Dendritic cell treated with granulocyte-macrophage colony-stimulating factor and Interleukin-4, amounts not matched to agents 40 ng/mL and 50 ng/mL, for 4 days (primary cell): ENCODE results near the gene MRPS2.

Experiments
- H3K27ac Mint-ChIP-seq: one replicate; pipeline ENCODE4 v1.8.0; 2022; ENCODE audit warnings: mild to moderate bottlenecking, mixed read lengths
- H3K27me3 Mint-ChIP-seq: one replicate; pipeline ENCODE4 v1.8.0; 2022; ENCODE audit warnings: mild to moderate bottlenecking, mixed read lengths
- H3K36me3 Mint-ChIP-seq: one replicate; pipeline ENCODE4 v1.8.0; 2022; ENCODE audit warnings: low read depth, mixed read lengths
- H3K4me1 Mint-ChIP-seq: one replicate; pipeline ENCODE4 v1.8.0; 2022; ENCODE audit warnings: low read depth, mixed read lengths
- H3K4me3 Mint-ChIP-seq: one replicate; pipeline ENCODE4 v1.8.0; 2022; ENCODE audit warnings: mild to moderate bottlenecking, moderate library complexity, mixed read lengths
- H3K9me3 Mint-ChIP-seq: one replicate; pipeline ENCODE4 v1.8.0; 2022; ENCODE audit warnings: mixed read lengths
- intact Hi-C: fragments of 100-400 bp; cut with micrococcal nuclease; formaldehyde crosslinking; loops from one replicate; pipeline ENCODE4 v1.15.0; 2022

Gene MRPS2

DNA sequence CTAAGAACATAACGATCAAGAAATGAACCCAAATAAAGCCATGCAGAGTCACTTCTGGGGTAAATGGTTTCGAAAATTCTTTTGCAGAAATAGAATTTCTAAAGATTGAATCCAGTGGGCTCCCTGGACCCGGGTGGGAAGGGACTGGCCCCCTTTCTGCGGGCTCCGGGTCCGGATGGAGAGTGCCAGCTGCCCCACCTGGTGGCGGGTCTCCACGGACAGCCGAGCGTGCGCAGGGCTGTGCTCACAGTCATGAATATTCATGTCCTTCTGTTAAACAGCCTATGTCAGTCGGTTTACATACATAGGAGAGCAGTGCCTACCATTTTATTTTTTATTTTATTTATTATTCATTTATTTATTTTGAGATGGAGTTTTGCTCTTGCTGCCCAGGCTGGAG lies 25.6 kb upstream of the MRPS2 start:
- H3K4me3 Mint-ChIP-seq, result no peak overlapping the region
- peaks cover 5% of the 10 kb centered on the region for H3K4me1 Mint-ChIP-seq
- H3K9me3 Mint-ChIP-seq, result no peaks in the 10 kb centered on the region
- intact Hi-C loops, result no loop called here
- H3K27ac Mint-ChIP-seq, result no peak overlapping the region
- no peaks in the 10 kb centered on the region for H3K36me3 Mint-ChIP-seq
- peaks cover 29% of the 10 kb centered on the region for H3K27me3 Mint-ChIP-seq

DNA sequence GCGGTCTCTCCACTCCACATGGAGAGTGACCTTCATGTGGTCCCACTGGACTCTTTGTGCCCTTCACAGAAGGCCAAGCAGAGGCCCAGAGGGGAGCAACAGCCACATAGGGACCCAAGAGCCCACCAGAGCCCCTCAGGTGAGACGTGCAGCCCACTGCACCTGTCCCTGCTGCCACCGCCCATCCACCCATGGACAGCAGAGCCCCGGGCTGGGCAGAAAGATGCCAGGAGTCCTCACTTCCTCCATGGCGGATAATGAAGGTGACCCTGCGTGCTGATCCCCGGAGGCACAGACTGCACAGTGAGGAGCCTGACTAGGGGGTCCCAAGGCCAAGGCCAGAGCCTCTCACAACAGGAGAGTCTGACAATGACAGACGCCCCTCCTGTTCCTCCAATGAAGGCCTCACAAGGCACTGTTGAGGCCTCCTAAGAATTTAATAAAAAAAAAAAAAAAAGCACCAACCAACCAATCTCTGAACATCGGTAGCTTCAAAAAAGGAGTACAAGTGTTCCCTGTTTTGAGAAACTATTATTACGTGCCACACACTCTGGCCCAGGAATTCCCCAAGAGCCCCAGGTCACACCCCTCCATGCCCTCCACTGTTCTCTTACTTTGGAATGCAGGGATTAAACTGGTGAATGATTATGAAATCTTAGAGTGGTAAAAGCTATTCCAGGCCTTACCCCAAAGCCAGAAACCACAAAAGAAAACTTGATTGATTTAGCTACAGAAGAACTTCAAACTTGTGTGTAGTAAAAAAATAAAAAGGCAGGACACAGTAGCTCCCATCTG lies 23.7 kb upstream of the MRPS2 start:
- intact Hi-C loops, result no loop called here
- peaks cover 12% of the 10 kb centered on the region for H3K4me1 Mint-ChIP-seq
- no peaks in the 10 kb centered on the region for H3K36me3 Mint-ChIP-seq
- H3K4me3 Mint-ChIP-seq, result no peak overlapping the region
- H3K27ac Mint-ChIP-seq, result no peak overlapping the region
- peaks cover 33% of the 10 kb centered on the region for H3K27me3 Mint-ChIP-seq
- H3K9me3 Mint-ChIP-seq, result no peaks in the 10 kb centered on the region

DNA sequence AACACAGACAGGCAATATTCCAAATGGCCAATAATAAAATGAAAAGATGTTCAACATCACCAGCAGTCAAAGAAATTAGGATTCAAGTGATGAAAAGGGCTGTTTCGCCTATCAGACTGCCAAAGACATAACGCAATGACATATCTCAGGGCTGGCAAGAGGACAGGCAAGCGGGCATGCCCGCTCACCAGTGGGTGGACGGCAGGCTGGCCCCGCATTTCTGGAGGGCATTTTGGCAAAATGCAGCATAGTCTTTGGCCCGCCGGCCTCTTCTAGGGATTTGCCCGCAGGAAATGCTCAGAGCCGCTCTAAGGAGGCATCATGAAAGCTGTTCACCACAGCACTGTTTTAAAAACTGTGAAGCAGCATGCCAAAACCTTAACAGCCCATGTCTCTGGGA lies 22.3 kb upstream of the MRPS2 start:
- intact Hi-C loops, result no loop called here
- Mint-ChIP-seq H3K4me3 (no peak overlapping the region), H3K4me1 (peaks cover 12% of the 10 kb centered on the region), H3K9me3 (no peaks in the 10 kb centered on the region), H3K27ac (peak overlapping the region; percentile 85), H3K27me3 (peaks cover 32% of the 10 kb centered on the region), H3K36me3 (peaks cover 5% of the 10 kb centered on the region)

DNA sequence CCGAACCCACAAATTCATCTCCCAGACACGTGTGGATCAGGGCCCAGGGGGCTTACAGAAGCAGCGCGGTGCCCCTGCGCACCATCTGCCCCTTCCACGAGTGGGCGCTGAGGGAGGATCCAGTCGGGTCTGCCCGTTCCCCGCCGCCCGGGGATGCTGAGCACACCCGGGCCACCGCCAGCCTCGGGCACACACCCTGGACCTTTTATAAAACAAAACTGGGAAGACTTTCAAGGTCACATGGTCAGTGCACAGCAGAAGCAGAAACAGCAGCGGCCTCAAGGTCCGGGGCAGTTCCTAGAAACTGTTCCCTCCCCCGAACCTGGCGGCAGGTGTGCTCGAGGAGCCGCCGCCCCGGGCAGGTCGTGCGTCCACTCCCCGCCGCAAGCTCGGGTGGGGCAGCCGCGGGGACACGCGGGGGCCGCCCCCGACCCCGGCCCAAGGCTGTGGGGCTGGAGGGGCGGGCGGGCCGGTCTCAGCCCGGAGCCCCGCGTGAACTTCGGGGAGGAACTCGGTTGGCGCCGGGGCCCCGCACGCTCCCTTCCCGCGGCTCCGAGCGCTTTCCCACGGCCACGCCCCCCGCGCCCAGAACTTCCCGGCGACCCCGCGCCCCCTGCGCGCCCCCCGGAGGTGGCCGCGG lies 21.5 kb upstream of the MRPS2 start:
- peak overlapping the region; percentile 85 for H3K27ac Mint-ChIP-seq
- no peaks in the 10 kb centered on the region for H3K9me3 Mint-ChIP-seq
- H3K36me3 Mint-ChIP-seq, result peaks cover 12% of the 10 kb centered on the region
- peaks cover 12% of the 10 kb centered on the region for H3K4me1 Mint-ChIP-seq
- peaks cover 31% of the 10 kb centered on the region for H3K27me3 Mint-ChIP-seq
- intact Hi-C loops, result no loop called here
- peak overlapping the region; percentile 91 for H3K4me3 Mint-ChIP-seq

DNA sequence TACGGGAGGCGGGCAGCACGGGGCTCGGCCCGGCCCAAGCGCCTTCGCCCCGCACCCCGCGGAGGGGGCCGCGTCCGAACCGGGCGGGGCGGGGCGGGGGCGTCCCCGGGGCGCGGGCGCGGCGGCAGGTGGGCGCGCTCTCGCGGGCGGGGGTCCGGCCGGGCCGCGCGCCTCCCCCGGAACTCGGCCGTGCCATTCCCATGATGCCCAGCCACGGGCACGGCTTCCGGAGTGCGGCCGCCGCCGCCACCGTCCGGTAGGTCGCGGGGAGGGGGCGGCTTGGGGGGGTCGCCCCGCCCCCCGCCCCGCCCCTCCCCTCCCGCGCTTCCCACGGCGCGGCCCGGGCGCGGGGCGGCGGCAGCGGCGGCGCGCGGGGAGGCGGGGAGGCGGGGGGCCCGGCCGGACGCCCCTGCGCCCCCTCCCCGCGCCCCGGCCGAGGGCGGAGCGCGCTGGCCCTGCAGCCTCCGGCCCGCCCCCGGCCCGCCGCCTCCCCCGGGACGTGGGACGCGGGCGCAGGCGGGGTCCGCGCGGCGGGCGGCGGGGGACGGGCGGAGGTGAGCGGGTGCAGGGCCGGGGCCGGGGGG lies 20.9 kb upstream of the MRPS2 start, which contains the start of gene PPP1R26:
Gene PPP1R26, plus strand, starts transcription at position 314 of the 584 bp plus-strand sequence. CDS start 4,729 bp downstream, outside the sequence.
- peak within 1 kb of the TSS; percentile 91 for H3K4me3 Mint-ChIP-seq
- H3K9me3 Mint-ChIP-seq, result no peaks in the 10 kb centered on the region
- peaks cover 12% of the 10 kb centered on the region for H3K4me1 Mint-ChIP-seq
- H3K36me3 Mint-ChIP-seq, result peaks cover 19% of the 10 kb centered on the region
- peaks cover 27% of the 10 kb centered on the region for H3K27me3 Mint-ChIP-seq
- H3K27ac Mint-ChIP-seq, result peak within 1 kb of the TSS; percentile 85
- intact Hi-C loops, result no loop called here

DNA sequence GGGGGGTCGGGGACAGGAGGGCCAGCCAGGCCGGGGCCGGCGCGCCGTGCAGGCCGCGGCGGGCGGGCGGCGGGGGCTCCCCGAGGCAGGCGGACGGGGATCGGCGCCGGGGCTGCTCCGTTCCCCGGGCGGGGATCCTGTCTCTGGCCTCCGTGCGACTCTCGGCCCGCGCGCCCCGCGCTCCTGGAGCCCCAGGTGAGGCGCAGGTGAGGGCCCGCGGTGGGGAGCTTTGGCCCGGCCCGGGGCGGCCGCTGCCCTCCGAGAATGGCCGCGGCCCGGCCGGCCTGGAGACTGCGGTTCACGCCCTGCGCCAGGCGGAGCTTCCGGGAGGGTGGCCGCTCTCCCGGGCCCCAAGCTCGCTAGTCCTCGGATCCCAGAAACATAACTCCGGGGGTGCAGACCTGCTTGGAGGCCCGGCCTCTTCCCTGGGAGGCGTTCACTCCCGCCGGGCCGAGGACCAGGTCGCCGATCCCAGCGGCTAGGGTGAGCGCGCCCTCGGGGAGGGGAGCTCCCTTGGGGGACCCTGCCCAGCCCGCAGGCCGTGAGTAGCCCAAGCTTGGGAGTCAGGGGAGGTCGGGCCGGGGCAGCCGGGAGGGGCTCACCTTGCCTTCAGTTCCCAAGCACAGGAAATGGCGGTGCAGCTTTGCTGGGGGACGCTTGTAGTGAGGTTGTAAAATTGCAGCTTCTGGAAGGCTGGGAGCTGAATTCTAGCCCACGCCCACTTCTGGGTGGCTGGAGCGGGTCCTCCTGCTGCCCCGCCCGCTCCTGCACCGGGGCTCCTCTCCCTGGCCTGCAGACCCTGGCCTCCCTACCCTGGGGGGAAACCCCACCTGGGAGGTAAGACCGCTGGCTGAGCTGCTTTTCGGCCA lies 20.2 kb upstream of the MRPS2 start:
- H3K36me3 Mint-ChIP-seq, result peaks cover 26% of the 10 kb centered on the region
- H3K9me3 Mint-ChIP-seq, result no peaks in the 10 kb centered on the region
- H3K27me3 Mint-ChIP-seq, result peaks cover 27% of the 10 kb centered on the region
- H3K27ac Mint-ChIP-seq, result no peak overlapping the region
- peak overlapping the region; percentile 82 for H3K4me3 Mint-ChIP-seq
- H3K4me1 Mint-ChIP-seq, result peaks cover 12% of the 10 kb centered on the region
- intact Hi-C loops, result no loop called here

DNA sequence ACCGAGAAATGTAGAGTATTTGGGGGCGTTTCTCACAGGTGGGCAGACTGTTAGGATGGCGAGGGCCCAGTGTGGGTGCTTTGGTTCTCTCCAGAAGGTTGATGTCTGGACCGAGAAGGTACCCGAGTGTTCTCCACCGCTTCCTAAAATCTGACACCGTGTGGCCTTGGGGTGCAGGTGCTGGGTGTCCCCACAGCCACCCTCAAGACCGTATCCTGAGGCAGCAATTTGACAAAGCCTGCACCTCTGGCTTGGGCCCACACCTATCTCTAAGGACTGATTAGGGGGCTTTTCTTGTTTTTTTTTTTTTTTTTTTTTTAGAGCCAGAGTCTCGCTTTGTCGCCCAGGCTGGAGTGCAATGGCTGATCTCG lies 19.6 kb upstream of the MRPS2 start:
- intact Hi-C loops, result no loop called here
- Mint-ChIP-seq H3K27me3 (peaks cover 21% of the 10 kb centered on the region), H3K36me3 (peaks cover 32% of the 10 kb centered on the region), H3K4me1 (peaks cover 12% of the 10 kb centered on the region), H3K27ac (no peak overlapping the region), H3K4me3 (peak overlapping the region; percentile 82), H3K9me3 (no peaks in the 10 kb centered on the region)

DNA sequence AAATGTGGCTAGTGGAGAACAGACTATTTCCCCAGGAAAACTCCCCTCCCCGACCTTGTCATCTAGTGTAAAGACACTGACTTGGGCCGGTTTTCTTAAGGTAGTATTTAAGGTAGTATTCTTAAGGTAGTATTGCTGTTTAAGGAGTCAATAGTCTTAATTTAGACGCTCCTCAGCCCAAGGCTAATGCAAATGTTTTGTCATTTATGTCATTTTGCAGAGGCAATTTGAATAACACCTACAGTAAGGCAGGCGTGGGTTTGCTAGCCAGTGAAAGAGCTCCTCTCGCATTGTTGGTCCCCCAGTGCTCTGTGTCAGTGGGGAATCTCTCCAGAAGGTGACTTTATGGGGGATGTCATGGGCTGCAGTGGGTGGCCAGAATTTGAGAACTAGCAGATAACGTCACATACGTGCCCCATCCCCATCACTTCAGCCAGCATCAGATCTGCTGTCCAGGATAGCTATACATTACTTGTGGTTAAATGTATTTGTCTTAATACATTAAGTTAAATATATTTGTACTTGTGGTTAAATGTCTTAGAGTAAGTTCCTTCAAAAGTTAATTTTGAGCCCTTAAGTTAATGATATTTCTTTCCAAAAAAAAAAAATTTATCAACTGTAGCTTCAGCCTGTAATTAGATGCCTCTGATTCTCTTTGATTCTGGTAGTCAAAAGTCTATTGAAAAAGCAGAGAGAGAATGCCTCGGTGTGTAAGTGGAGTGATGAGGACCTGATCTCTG lies 18.3 kb upstream of the MRPS2 start:
- H3K4me3 Mint-ChIP-seq, result no peak overlapping the region
- H3K27ac Mint-ChIP-seq, result no peak overlapping the region
- peaks cover 12% of the 10 kb centered on the region for H3K4me1 Mint-ChIP-seq
- peaks cover 45% of the 10 kb centered on the region for H3K36me3 Mint-ChIP-seq
- no peaks in the 10 kb centered on the region for H3K9me3 Mint-ChIP-seq
- peaks cover 20% of the 10 kb centered on the region for H3K27me3 Mint-ChIP-seq
- intact Hi-C loops, result no loop called here

DNA sequence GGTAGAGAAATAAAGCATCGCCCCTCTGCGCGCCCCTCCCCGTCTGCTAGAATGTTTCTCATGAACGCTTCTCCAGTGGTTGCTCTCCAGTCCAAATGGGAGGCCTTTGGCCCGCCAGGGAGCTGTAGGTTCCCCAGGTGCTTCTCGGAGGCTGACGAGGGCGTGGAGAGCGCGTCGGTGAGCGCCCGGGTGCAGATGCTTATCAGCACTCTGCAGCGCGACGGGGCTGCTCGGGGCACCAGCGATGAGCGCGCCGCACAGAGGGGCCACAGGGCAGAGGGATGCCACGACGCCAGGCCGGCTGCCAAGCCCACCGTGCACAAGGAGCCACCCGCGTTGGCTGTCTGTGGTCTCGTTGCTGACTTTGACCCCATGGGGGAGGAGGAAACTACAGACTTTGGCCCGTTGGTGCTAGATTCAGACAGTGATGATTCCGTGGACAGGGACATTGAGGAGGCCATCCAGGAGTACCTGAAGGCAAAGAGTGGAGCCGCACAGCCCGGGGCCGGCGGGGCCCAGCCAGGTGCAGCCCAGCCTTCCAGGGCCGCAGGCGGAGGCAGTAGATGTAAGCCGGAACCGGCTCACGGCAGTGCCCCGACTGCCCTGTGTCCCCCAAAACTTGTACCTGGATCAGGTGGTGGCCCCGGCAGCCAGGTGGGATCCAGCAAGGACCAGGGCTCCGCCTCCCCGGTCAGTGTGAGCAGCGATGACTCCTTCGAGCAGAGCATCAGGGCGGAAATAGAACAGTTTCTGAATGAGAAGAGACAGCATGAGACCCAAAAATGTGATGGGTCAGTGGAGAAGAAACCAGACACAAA lies 15.8 kb upstream of the MRPS2 start:
- Mint-ChIP-seq H3K36me3 (peaks cover 69% of the 10 kb centered on the region), H3K9me3 (no peaks in the 10 kb centered on the region)

DNA sequence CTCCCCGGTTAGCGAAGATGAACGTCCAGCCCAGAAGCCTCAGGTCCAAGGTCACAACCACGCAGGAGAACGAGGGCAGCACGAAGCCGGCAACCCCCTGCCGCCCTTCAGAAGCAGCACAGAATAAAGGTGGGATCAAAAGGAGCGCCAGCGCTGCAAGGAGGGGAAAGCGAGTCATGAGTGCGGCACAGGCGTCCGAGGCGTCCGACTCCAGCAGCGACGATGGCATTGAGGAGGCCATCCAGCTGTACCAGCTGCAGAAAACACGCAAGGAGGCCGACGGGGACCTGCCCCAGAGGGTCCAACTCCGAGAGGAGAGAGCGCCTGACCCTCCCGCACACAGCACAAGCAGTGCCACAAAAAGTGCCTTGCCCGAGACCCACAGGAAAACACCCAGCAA lies 15.1 kb upstream of the MRPS2 start:
- Mint-ChIP-seq H3K4me3 (no peak overlapping the region), H3K27ac (no peak overlapping the region), H3K27me3 (peaks cover 8% of the 10 kb centered on the region), H3K9me3 (no peaks in the 10 kb centered on the region), H3K4me1 (peaks cover 7% of the 10 kb centered on the region), H3K36me3 (peaks cover 69% of the 10 kb centered on the region)
- intact Hi-C loops, result no loop called here

More for the DNA sequence above, 15.8 kb upstream of the MRPS2 start:
- Mint-ChIP-seq H3K4me1 (peaks cover 7% of the 10 kb centered on the region), H3K27ac (no peak overlapping the region), H3K27me3 (peaks cover 8% of the 10 kb centered on the region), H3K4me3 (no peak overlapping the region)
- intact Hi-C loops, result no loop called here

DNA sequence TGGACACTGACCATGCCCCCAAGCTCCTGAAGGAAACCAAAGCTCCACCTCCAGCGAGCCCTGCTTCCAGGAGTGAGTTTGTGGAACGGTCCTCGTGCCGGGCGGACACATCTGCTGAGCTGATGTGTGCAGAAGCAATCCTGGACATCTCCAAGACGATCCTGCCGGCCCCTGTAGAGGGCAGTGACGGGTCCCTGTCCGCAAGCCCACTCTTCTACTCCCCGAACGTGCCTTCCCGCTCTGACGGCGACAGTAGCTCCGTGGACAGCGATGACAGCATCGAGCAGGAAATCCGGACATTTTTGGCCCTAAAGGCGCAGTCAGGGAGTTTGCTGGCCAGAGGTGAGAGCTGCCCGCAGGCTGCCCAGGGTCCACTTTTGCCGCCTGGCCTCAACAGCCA lies 14.7 kb upstream of the MRPS2 start:
- H3K27me3 Mint-ChIP-seq, result peaks cover 4% of the 10 kb centered on the region
- H3K4me3 Mint-ChIP-seq, result no peak overlapping the region
- H3K4me1 Mint-ChIP-seq, result peaks cover 3% of the 10 kb centered on the region
- no peaks in the 10 kb centered on the region for H3K9me3 Mint-ChIP-seq
- peaks cover 69% of the 10 kb centered on the region for H3K36me3 Mint-ChIP-seq
- intact Hi-C loops, result no loop called here
- H3K27ac Mint-ChIP-seq, result no peak overlapping the region

DNA sequence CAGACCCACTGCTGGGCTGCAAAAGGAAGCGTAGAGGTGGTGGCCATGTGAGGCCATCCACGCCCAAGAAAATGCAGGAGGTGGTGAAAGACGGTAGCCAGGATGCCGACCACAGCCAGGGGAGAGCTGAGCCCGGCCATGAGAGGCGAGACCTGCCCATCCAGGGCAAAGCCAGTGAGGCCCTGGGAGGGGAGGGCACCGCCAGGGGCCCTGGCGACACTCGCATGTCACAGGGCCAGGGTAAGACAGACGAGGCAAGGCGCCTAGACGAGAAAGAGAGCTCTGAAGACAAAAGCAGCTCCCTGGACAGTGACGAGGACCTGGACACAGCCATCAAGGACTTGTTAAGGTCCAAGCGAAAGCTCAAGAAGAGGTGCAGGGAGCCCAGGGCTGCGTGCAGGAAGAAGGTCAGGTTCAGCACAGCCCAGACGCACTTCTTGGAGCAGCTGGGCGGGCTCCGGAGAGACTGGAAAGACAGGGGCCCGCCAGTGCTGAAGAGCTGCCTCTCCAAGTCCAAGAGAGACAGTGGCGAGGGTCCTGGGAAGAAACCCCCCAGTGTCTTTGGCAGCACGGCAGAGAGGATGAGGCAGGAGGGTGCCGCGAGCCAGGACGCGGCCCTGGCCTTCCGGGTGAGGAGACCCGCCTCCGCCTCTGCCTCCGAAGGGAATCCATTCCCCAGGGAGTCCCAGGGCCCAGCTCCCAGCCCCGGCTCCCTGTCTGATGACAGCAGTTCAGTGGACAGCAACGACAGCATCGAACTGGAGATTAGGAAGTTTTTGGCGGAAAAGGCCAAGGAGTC lies 14.0 kb upstream of the MRPS2 start:
- no peak overlapping the region for H3K27ac Mint-ChIP-seq
- intact Hi-C loops, result no loop called here

More for the DNA sequence above, 14.0 kb upstream of the MRPS2 start:
- Mint-ChIP-seq H3K27me3 (no peaks in the 10 kb centered on the region), H3K36me3 (peaks cover 75% of the 10 kb centered on the region), H3K4me1 (no peaks in the 10 kb centered on the region), H3K4me3 (no peak overlapping the region), H3K9me3 (no peaks in the 10 kb centered on the region)
